Ammon's horn (tissue), 1 donor: ENCODE results near the gene ASIC2.

Experiments
- DNase-seq: peaks from one replicate; pipeline ENCODE4 v3.0.0-alpha.2; 2016; ENCODE audit warnings: low spot score

ASIC2 gene

DNA sequence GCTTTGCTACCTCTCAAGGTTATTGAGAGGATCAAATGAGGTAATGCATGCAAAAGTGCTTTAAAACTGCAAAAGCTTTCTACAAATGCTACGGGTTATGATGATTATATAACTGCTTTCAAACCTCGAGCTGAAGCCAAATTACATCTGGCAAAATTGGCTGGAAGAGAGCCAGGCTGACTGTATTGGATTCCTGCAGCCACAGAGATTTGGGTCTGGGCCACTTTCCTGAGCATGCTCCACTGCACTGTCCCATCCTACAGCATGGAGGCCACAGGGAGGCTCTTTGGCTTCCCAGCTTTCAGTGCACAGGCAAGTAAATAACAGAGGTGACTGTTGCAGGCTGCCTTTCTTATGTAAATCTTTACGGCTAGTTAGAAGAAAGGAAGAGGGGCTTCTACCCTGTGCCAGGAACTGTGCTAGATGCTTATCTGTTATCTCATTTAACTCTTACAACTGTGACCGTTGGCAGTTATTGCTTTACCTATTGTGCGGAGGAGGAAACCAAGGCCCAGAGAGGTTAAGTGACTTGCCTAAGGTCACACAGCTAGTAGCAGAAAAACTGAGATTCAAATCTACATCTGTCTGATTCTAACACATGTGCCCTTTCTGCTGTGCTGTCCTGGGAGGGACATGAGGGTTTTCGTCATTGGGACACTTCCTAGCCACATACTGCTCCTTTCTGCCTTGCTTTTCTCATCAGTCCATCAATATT, 179.7 kb downstream of the ASIC2 start:
- DNase-seq, result no peak

DNA sequence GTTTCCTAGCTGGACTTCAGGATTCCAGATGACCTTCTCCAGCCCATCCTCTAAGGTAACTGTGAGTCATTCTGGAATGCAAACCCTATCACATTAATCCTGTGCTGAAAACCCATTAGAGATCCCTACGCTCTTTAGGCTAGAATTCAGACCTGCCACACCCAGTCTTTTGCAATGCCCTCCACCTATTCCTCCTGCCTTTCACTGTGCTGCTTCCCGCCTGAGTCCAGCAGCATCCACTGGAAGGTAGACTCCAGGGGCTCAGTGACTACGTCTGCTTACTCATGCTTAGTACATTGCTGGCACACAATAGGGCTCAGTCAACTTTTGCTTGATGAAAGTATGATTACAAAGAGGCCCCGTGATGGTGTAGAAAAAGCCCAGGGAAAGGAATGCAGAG, 180.3 kb downstream of the ASIC2 start:
- no peak for DNase-seq

DNA sequence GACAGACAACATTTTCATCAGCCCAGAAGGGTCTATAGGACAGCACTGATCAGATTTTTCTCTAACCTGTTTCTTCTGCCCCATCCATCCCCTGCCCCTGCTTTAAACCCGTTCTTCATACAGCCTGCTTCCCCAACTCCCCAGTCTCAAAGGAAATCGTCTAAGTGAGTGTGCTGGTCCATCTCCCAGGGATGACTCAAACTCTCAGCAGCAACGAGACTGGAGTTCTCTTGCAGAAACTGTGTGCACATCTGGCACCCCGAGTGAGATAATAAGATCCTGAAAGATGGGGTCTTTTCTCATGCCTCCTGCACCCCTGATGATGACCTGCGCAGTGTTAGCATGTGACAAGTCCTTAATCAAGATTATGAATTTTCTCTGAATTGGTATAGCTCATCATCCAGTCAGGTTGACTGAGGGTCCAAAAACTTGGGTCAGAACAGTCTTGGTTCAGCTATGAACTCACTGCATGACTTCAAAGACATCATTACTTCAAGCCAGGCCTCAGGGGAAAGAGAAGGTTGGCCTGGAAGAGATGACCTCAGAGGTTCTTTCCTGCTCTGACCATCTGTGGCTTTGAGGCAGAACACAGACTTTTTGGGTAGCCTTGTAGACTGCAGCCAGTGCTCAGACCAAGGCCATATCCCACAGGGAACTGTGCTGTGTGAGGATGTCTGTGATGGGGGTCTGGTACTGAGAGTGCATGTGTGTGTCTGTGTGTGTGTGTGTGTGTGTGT, 183.6 kb downstream of the ASIC2 start:
- DNase-seq, result no peak

DNA sequence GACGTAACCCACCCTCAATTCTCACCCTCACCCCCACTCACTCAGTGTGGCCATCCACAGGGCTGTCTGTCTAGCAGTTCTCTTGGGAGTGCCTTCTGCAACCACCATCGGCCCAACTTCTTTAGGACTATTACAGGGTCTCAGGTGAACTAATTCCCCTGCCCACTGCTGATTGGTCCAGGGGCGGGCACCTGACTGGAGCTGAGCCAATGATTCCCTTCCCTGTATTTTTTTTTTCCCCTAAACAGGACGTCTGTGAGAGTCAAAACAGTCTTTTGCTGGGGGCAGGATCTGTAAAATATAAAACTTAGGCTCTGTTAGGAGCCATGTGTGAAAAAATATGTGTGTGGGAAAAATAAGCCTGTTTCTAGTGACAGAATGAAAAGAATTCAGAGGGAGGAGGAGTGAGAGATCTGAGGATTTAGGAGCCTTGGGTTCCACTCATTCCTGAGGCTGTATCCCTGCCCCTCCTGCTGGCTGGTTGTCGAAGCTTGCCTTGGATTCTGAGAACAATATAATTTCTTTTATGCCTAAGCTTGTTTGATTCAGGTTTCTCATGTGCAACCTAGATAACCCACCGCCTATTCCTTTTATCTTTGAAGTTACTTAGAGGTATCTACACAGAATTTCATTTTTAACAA, 186.4 kb downstream of the ASIC2 start:
- no peak for DNase-seq

DNA sequence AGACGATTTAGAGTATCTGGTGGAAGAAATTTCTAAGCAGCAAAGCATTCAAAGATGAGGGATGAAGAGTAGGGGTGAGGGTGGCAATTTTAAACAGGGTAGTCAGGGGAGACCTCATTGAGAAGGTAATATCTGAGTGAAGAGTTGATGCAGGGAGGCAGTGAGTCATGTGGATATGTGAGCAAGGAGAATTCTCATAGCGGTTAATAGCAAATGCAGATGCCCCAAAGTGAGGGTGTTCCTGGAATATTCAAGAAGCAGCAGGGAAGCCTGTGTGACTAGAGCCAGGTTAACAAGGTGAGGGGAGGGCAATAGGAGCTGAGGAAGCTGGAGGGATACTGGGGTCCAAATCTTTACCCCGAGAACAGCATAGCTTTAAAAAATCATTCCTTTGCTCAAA, 187.2 kb downstream of the ASIC2 start:
- no peak for DNase-seq

DNA sequence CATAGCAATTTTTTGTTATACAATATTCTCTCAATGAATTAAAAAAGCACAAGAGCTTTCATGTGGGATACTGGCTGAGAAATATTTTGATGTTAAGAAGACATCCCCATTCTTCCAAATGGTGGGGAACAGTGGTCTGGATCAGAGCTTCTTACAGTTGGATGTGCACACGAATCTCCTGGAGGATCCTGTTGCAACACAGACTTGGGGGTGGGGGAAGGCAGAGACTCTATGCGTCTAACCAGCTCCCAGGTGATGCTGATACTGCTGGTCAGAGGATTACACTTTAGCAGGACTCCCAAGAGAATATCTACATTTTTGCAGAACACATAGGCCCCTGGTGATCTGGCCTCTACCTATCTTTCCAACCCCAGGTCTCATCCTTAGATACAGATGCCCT, 193.2 kb downstream of the ASIC2 start:
- no peak for DNase-seq

DNA sequence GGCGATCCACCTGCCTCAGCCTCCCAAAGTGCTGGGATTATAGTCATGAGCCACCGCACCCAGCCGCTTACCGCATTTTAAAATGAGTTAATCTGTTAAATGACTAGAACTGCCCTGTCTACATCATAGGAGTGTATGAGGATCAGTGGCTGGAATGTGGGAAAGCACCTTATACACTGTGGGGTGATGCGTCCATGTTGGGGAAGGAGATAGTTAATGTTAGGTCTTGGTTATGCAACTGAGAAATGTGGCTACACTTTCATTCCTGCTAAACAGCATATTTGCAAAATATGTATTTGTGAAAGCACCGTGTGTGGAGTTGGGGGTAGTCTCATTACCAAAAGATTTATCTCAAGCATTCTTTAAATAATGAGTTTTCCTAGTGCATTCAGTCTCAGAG, 193.8 kb downstream of the ASIC2 start:
- DNase-seq, result no peak

DNA sequence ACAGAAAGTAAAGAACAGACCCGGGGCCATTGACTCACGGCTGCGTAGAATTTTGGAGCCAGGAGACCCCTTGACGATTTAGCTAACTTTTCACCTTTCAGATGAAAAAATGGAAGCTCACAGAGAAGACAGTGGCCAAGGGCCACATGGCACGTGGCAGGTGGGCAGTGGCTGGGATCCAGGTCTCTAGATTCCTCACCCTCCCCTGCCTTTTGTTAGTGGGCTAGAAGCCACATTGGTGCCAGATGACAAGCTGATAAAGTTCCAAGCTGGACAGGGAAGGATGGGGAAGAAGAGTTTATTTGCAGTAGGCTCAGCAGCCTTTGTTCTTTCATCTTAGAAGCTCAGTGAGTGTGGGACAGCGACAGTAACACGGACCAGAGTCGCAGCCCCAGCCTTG, 195.7 kb downstream of the ASIC2 start:
- DNase-seq, result no peak

DNA sequence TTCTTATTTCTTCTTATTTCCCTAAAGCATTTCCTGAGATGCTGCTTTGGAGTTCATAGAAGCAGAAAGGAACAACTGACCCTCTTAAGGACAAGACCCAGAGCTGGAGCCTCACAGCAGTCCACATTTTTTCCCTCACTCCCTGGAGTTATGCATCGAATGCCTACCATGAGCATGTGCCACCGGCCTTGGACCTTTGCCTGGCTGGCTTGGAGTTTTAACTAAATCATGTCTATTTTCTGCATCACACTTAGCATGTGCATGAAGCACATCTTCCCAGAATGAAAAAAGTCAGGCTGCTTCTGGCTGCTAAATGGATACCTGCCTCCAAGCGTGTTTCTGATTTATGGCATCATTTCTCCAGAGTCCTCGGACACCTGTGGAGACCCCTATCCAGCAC, 196.9 kb downstream of the ASIC2 start:
- no peak for DNase-seq

DNA sequence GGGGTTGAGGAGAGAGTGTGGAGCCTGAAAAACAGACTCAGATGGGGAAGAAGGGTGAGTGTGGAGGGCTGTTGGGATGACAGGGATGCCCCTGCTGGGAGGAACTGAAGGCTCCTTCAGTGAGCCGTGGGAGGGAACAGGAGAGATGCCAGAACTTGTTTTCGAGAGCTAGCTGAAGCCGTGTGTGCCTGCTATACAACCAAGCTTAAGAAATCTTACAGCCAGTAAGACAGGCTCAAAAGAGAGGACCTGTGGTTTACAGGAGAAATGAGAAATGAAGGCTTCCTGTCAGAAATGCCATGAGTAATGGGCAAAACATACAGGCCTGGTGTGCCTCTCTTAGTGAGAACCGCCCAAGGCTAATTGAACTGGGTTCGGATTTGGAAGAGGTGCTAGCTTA, 201.8 kb downstream of the ASIC2 start:
- peak; percentile 38 for DNase-seq

DNA sequence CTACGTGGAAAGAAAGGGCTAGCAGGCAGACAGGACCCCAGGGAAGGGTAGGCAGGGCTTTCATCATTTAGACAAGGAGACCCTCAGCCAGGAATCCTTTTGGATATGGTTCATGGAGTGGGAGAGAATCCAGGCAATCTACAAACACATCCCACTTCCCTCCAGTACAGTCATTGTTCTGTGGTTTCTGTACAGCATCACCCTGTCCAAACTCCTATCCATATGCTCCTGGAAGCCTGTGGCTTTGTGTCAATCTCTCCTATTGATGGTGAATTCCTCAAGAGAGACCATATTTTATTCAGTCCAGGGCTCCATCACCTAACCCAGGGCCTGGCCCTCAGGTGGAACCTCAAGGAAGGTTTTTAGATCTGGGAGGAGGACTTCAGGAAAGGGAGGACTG, 202.3 kb downstream of the ASIC2 start:
- no peak for DNase-seq

DNA sequence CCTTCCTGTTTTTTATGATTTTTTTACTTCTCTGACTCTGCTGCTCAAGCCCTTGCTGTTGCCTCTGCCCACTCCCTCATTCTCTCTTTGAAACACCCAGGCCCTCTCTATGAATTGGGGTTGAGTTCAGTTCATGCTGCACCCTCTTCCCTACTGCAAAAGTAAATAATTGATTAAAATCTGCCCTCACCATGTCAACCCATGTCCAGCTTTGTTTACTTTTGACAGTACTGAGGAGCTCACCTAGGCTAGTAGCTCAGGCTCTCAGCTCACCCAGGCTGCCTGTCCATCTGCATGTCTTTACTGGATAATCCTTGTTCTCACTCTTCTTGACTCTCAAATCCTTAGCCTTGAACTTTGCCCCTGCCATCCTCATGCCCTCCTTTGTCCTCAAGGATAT, 206.2 kb downstream of the ASIC2 start:
- no peak for DNase-seq

DNA sequence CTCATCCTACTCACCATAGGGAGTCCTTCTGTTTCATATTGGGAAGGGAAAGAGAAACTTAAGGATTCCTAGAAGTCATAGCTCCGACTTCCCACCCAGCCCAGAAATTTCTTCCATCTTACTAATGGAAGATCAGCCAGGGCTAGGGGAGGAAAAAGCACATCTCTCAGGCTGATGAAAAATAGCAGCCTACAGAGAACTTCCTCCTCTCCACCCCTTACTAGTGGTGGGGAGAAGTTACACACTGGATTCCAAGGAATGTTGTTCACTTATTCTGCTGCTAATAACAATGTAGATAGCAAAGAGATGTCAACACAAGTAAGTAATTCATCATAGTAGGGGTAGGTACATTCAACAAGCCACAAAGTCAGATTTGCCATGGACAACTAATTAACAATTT, 207.1 kb downstream of the ASIC2 start:
- no peak for DNase-seq

DNA sequence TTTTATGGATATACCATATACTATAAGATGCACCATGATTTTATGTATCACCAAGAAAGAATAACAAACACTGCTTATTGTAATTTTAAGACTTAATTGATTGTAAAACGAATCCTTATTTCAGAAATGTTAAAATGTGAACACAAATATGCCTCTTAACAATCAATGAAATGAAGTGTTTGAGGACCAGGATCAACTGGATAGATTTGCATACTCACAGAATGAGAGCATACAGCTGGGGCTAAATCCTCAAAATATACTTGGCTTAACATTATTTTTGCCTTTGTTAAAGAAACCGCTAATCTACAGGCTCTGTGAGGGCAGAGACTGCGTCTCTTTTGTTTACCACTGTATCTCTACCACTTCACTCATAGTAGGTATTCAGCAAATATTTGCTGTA, 207.8 kb downstream of the ASIC2 start:
- no peak for DNase-seq

DNA sequence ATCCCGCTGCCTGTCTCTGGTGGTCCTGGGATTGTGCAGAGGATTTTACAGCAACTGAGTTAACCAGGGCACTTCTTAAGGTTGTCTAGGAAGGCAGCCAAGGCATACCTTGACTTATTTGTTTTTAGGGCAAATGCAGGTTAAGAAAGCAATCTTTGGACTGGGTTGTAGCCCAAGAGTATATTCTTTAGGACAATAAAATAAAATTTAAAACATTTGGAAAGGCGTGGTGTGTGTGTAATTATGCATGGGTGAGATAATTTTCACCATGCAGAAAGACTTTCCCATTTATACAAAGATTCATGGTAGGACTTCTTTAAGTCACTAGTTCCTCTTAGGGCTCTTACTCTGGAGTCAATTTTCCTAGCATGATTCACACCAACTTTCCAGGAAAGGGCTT, 208.3 kb downstream of the ASIC2 start:
- no peak for DNase-seq

DNA sequence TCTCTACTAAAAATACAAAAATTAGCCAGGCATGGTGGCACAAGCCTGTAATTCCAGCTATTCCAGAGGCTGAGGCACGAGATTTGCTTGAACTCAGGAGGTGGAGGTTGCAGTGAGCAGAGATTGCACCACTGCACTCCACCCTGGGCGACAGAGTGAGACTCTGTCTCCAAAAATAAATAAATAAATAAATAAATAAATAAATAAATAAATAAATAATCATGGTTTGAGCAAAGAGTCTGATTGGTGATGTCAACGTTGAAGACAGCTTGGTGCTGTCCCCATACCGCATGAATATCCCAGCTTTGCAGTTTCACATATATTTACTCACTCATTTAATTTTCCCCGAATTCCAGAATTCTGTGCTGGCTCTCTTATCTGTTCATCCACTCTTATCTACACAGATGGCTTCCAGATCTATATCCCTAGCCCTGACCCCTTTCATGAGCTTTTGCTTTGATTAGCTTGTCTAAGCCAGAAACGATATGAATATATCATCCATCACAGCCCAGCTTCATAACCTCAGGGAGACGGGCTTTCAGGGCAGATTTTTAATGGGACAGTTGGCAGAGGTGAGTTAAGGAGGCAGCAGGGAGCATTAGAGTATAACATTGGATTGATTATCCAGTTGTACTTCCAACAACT, 210.4 kb downstream of the ASIC2 start:
- no peak for DNase-seq

DNA sequence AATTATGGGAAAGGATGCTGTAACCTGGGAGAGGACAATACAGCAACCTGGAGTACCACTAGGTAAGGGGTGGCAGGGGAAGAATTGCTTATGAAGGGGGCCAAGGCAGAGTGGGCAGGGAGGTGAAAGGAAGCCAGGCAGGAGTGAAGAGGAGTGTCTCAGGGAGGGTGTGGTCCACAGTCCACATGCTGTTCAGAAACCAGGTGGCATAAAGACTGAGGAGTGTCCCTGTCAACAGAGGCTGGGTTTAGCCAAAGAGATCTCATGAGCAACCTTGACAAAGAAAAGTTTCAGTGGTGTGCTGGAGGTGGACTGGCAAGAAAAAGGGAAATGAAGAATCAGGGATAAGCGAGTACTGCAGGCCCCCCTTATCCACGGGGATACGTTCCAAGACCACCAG, 213.0 kb downstream of the ASIC2 start:
- DNase-seq, result no peak

DNA sequence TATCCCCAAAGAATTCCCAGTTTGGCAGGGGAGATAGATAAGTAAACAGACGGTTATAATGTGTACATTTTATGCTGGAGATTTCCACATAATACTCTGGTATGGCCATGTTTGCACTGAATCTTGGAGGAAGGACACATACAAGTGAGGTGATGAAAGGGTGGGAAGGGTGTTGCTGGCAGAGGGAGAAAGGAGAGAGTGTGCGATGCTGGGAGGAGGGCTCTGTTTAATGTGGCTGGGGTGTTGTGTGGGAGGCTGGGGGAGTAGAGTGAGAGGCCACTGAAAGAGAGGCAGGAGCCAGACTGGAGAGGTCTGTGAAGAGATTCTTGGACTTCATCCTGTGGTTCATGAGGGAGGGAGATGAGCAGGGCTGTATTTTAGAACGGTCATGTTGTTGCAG, 213.9 kb downstream of the ASIC2 start:
- DNase-seq, result no peak

DNA sequence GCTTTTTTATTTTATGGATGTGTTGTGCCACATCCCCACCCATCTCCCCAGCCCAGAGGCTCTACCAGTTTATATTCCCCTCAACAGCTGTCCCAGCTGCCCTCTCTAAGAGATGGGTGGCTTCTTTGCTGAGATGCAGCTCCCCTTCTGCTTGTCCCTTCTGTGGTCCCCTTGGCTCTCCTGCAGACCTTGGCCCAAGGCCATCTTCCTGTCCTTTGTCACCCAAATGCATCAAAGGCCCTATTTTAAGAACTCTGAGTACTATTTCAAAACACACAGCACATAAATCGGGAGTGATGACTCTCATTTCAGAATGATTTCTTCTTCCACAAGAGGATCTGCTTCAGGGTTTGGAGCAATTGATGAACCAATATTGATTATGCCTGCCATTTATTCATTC, 216.1 kb downstream of the ASIC2 start:
- no peak for DNase-seq

DNA sequence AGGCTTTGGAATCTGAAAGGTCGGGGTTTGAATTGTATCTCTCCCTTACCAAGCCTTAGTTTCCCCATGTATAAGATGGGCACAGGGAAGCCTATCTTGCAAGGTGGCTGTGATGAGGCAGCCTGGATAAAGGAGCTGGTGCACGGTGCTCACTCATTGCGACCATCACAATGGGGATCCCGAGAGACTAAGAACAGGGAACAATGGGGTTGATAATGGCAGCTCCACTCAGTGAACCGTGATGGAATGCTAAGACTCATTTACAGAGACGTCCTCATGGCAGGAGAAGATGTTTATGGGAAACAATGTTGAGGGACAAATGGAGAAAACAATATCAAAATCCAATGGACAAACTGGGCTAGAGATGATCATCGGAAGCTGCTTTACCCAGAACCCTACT, 219.7 kb downstream of the ASIC2 start:
- no peak for DNase-seq

DNA sequence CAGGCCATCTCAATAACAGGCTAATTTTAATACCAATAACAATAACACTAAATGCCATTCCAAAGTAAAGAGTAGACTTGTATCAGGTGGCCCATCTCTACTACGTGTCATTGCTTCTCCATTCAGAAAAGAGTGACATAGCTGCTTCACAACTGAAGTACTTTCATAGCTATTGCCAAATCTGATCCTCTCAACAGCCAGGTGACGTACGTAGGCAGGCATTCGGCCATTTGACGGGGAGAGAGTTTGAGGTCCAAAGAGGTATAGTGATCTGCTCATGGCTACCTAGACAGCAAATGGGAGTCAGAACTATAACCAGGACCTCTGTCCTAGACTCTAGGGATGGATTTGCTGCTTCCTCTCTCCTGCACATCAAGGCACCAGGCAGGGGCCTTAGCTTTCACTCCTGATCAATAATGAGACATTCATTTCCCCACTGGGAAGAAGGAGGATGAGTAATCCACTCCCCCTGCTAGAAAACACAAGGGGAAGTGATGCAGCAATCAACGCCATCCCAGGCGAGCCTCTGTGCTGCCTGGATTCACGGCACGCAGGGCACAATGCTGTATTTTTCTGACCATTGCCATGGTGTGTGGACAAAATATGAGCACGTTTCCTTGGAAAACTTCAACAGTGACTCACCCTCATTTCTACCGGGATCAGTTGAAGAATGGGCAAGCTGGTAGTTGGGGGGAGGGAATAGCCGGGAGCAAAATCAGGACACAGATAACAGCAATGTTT, 220.5 kb downstream of the ASIC2 start:
- no peak for DNase-seq

DNA sequence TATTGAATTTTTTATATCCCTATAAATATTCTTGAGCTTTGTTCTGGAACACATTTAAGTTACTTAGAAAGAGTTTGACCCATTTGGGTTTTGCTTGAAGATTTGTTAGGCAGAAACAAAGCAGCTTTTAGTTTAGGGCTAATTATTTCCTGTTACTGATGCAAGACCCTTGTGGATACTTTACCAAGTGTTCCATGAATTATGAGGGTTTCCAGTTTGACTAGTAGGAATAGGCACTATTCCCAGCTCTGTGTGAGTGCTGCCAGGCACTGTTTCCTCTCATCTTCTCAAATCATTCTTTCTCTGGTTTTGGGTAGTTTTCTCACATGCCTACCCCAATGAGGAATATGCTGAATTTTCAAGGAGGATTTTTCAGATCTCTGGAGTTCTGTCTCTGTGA, 221.4 kb downstream of the ASIC2 start:
- no peak for DNase-seq
